Measurements from ENCODE around the gene CCDC182.

The CCDC182 gene

DNA sequence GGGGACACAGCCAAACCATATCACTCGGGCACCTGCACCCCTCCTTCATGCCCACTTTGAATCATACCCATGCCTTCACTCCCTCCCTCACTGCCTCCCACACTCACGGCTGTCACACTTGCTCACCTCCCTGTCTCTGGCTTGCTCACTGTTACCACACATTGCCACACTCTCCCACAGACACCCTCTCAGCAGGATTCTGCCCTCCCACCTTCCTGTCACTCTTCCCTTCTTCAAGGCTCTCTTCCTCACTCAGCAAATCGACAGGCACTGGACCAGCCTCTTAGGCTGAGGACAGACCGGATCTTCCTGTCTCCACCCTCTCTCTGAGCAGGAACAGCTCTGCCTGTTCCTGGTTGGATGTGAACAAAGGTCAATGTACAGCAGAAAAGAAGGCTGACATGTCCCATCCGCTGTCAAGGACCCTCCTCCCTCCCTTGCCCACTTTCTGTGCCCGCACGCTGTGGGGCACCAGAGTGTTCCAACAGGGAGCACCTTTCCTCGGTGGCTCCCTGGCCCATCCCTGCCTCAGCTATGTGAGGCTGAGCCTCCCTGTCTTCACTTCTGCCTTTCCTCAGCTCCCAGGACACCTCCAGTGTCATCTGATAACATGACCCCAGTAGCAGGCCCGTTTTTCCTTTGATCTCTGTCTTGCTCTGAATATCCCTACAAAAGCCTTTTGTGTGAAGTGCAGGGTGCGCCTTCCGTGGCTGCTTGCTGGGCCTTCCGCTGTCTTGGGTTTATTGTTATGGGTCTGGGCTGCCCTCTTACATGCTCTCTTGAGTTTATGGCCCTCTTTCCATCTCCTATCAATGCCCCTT lies 47.0 kb downstream of the CCDC182 start:
- no peak for DNase-seq (ENCODE audit: low read depth, low spot score)

DNA sequence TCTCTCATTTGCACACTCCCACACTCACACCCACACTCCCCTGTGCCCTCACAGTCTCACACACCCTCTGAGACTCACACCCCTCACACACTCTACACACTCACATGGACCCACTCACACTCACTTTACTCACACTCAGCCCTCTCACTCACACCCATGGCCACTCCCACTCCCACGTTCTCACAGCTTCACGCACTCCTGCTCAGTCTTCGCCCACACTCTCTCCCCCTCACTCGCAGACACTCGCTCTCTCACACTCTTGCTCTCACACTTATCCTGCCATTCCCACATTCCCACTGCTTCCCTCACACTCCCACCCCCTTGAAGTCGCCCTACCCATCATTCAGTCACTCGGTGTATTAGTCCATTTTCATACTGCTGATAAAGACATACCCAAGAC lies 47.9 kb downstream of the CCDC182 start:
- DNase-seq (ENCODE audit: low read depth, low spot score) = no peak

DNA sequence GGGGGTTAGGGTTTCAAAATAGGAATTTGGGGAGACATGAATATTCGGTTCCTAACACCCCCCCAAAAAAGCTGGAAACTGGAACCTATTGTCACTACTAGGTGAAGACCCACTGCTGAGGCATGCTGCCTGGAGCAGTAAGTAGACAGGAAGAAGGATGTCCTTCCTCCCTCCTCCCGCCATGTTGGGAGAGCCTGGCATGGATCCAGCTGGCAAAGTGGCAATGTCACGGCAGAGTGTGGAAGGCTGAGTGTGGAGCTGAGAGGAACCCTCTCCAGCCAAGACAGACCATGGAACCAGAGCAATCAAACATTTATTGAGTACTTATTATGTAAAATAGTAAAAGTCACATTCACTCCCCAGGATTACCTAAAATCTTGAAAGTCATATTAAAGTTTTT lies 49.0 kb downstream of the CCDC182 start:
- no peak for DNase-seq (ENCODE audit: low read depth, low spot score)
